Activated CD4-positive, alpha-beta T cell treated with anti-CD3 and anti-CD28 coated beads, Interleukin-2, amount 10 ng/mL, durations not matched to agents 24 days and 14 days (primary cell): ENCODE data around the gene GXYLT1. TPM values are rescaled to one million over a fixed set of nuclear protein-coding genes. Genes with fewer than 3 reads are reported as not detected.
A peak's percentile ranks its signal among the peaks of the same experiment; 100 is the strongest.
"Not testable (repeated sequence)": the region's sequence is repeated elsewhere in the genome, so short reads cannot be mapped to it uniquely, and the experiment has no call there.

Experiments
- DNase-seq: peaks from one replicate; pipeline ENCODE4 v3.0.0; 2022
- H3K27ac Mint-ChIP-seq: one replicate; pipeline ENCODE4 v1.8.0; 2022; ENCODE audit warnings: mild to moderate bottlenecking, mixed read lengths
- H3K27me3 Mint-ChIP-seq: one replicate; pipeline ENCODE4 v1.8.0; 2022; ENCODE audit warnings: mixed read lengths
- H3K36me3 Mint-ChIP-seq: one replicate; pipeline ENCODE4 v1.8.0; 2022; ENCODE audit warnings: low read depth, mild to moderate bottlenecking, mixed read lengths
- H3K4me1 Mint-ChIP-seq: one replicate; pipeline ENCODE4 v1.8.0; 2021; ENCODE audit warnings: mixed read lengths
- H3K4me3 Mint-ChIP-seq: one replicate; pipeline ENCODE4 v1.8.0; 2022; ENCODE audit warnings: mild to moderate bottlenecking, moderate library complexity, mixed read lengths
- H3K9me3 Mint-ChIP-seq: one replicate; pipeline ENCODE4 v1.8.0; 2021; ENCODE audit warnings: mixed read lengths
- intact Hi-C: fragments of 100-400 bp; cut with micrococcal nuclease; formaldehyde crosslinking; loops from one replicate; pipeline ENCODE4 v1.15.1; 2023
- total RNA-seq: library from RNA; stranded (reverse); gene quantifications from 2 replicates; pipeline ENCODE4 v1.2.3, GENCODE V29; 2022

The GXYLT1 gene
- total RNA-seq, 1 donor from 2014 or later: 10.5 TPM

GRCh38 chr12:42102720-42103119 is 42.0 kb downstream of the GXYLT1 start:
- Mint-ChIP-seq H3K27ac (no peak overlapping the region), H3K9me3 (no peaks in the 10 kb centered on the region), H3K4me3 (no peak overlapping the region), H3K36me3 (peaks cover 8% of the 10 kb centered on the region), H3K27me3 (no peaks in the 10 kb centered on the region), H3K4me1 (peaks cover 7% of the 10 kb centered on the region)
- no peak for DNase-seq
- intact Hi-C loops: no loop called here

- intact Hi-C loops: loop anchor here (2.0 to 5.0 kb wide), 2 partner anchors 138 to 227 kb away; partner anchors contain the start of genes PPHLN1, YAF2 and ZCRB1
- no peak for DNase-seq
- Mint-ChIP-seq H3K4me1 (peaks cover 27% of the 10 kb centered on the region), H3K27me3 (no peaks in the 10 kb centered on the region), H3K9me3 (no peaks in the 10 kb centered on the region), H3K36me3 (peaks cover 14% of the 10 kb centered on the region), H3K4me3 (no peak overlapping the region), H3K27ac (no peak overlapping the region)
Observed at GRCh38 chr12:42099433-42099832, 45.2 kb downstream of the GXYLT1 start.

GRCh38 chr12:42097971-42098370 is 46.7 kb downstream of the GXYLT1 start:
- DNase-seq: peak; percentile 71
- Mint-ChIP-seq H3K9me3 (no peaks in the 10 kb centered on the region), H3K4me1 (peaks cover 33% of the 10 kb centered on the region), H3K27ac (peak overlapping the region; percentile 86), H3K27me3 (no peaks in the 10 kb centered on the region), H3K36me3 (peaks cover 18% of the 10 kb centered on the region), H3K4me3 (peak overlapping the region; percentile 88)
- intact Hi-C loops: loop anchor here (1.0 to 5.0 kb wide), 3 partner anchors 46 to 229 kb away; partner anchors contain the start of genes GXYLT1, PPHLN1, YAF2 and ZCRB1

GRCh38 chr12:42094277-42094676 is 50.4 kb downstream of the GXYLT1 start:
- peak overlapping the region; percentile 6 for H3K27ac Mint-ChIP-seq
- peak overlapping the region; percentile 54 for H3K4me3 Mint-ChIP-seq
- DNase-seq: peak; percentile 68
- H3K9me3 Mint-ChIP-seq: no peaks in the 10 kb centered on the region
- intact Hi-C loops: no loop called here
- peaks cover 27% of the 10 kb centered on the region for H3K36me3 Mint-ChIP-seq
- H3K27me3 Mint-ChIP-seq: no peaks in the 10 kb centered on the region
- H3K4me1 Mint-ChIP-seq: peaks cover 41% of the 10 kb centered on the region

- H3K4me1 Mint-ChIP-seq: peaks cover 26% of the 10 kb centered on the region
- H3K36me3 Mint-ChIP-seq: peaks cover 22% of the 10 kb centered on the region
- peak overlapping the region; percentile 4 for H3K27ac Mint-ChIP-seq
- H3K9me3 Mint-ChIP-seq: no peaks in the 10 kb centered on the region
- no peaks in the 10 kb centered on the region for H3K27me3 Mint-ChIP-seq
- no peak overlapping the region for H3K4me3 Mint-ChIP-seq
- intact Hi-C loops: no loop called here
- DNase-seq: no peak
Observed at GRCh38 chr12:42091769-42092168, 52.9 kb downstream of the GXYLT1 start.

- Mint-ChIP-seq H3K27ac (no peak overlapping the region), H3K9me3 (no peaks in the 10 kb centered on the region), H3K36me3 (peaks cover 22% of the 10 kb centered on the region), H3K4me1 (peaks cover 22% of the 10 kb centered on the region), H3K27me3 (no peaks in the 10 kb centered on the region), H3K4me3 (no peak overlapping the region)
- intact Hi-C loops: no loop called here
- no peak for DNase-seq
Observed at GRCh38 chr12:42090899-42091298, 53.8 kb downstream of the GXYLT1 start.

- H3K9me3 Mint-ChIP-seq: no peaks in the 10 kb centered on the region
- no peak overlapping the region for H3K27ac Mint-ChIP-seq
- no peak overlapping the region for H3K4me3 Mint-ChIP-seq
- H3K27me3 Mint-ChIP-seq: no peaks in the 10 kb centered on the region
- peaks cover 2% of the 10 kb centered on the region for H3K4me1 Mint-ChIP-seq
- peaks cover 11% of the 10 kb centered on the region for H3K36me3 Mint-ChIP-seq
- intact Hi-C loops: no loop called here
- DNase-seq: no peak
Observed at GRCh38 chr12:42086031-42086430, 58.6 kb downstream of the GXYLT1 start.

GRCh38 chr12:42085594-42085993 is 59.1 kb downstream of the GXYLT1 start:
- H3K27ac Mint-ChIP-seq: no peak overlapping the region
- no peak for DNase-seq
- H3K4me1 Mint-ChIP-seq: peaks cover 2% of the 10 kb centered on the region
- no peaks in the 10 kb centered on the region for H3K9me3 Mint-ChIP-seq
- no peaks in the 10 kb centered on the region for H3K27me3 Mint-ChIP-seq
- no peak overlapping the region for H3K4me3 Mint-ChIP-seq
- intact Hi-C loops: no loop called here
- peaks cover 11% of the 10 kb centered on the region for H3K36me3 Mint-ChIP-seq

GRCh38 chr12:42084522-42084921 is 60.2 kb downstream of the GXYLT1 start:
- no peaks in the 10 kb centered on the region for H3K27me3 Mint-ChIP-seq
- H3K36me3 Mint-ChIP-seq: peaks cover 7% of the 10 kb centered on the region
- DNase-seq: no peak
- no peaks in the 10 kb centered on the region for H3K9me3 Mint-ChIP-seq
- H3K27ac Mint-ChIP-seq: no peak overlapping the region
- H3K4me3 Mint-ChIP-seq: no peak overlapping the region
- intact Hi-C loops: no loop called here
- peaks cover 2% of the 10 kb centered on the region for H3K4me1 Mint-ChIP-seq

- intact Hi-C loops: no loop called here
- no peak overlapping the region for H3K4me3 Mint-ChIP-seq
- no peaks in the 10 kb centered on the region for H3K27me3 Mint-ChIP-seq
- no peaks in the 10 kb centered on the region for H3K36me3 Mint-ChIP-seq
- H3K9me3 Mint-ChIP-seq: no peaks in the 10 kb centered on the region
- no peak overlapping the region for H3K27ac Mint-ChIP-seq
- H3K4me1 Mint-ChIP-seq: no peaks in the 10 kb centered on the region
- no peak for DNase-seq
Observed at GRCh38 chr12:42076976-42077375, 67.7 kb downstream of the GXYLT1 start.

- Mint-ChIP-seq H3K36me3 (no peaks in the 10 kb centered on the region), H3K4me1 (no peaks in the 10 kb centered on the region), H3K4me3 (no peak overlapping the region), H3K27ac (no peak overlapping the region), H3K9me3 (peaks cover 6% of the 10 kb centered on the region), H3K27me3 (no peaks in the 10 kb centered on the region)
- no peak for DNase-seq
- intact Hi-C loops: no loop called here
Observed at GRCh38 chr12:42070036-42070435, 74.6 kb downstream of the GXYLT1 start.

- H3K27me3 Mint-ChIP-seq: peaks cover 12% of the 10 kb centered on the region
- H3K9me3 Mint-ChIP-seq: peaks cover 4% of the 10 kb centered on the region
- H3K36me3 Mint-ChIP-seq: no peaks in the 10 kb centered on the region
- DNase-seq: no peak
- H3K27ac Mint-ChIP-seq: no peak overlapping the region
- no peaks in the 10 kb centered on the region for H3K4me1 Mint-ChIP-seq
- H3K4me3 Mint-ChIP-seq: no peak overlapping the region
- intact Hi-C loops: no loop called here
Observed at GRCh38 chr12:42059127-42059526, 85.5 kb downstream of the GXYLT1 start.

- H3K36me3 Mint-ChIP-seq: no peaks in the 10 kb centered on the region
- DNase-seq: no peak
- no peaks in the 10 kb centered on the region for H3K4me1 Mint-ChIP-seq
- H3K27me3 Mint-ChIP-seq: peaks cover 15% of the 10 kb centered on the region
- no peak overlapping the region for H3K27ac Mint-ChIP-seq
- intact Hi-C loops: no loop called here
- no peak overlapping the region for H3K4me3 Mint-ChIP-seq
- no peaks in the 10 kb centered on the region for H3K9me3 Mint-ChIP-seq
Observed at GRCh38 chr12:42056130-42056529, 88.5 kb downstream of the GXYLT1 start.

- H3K36me3 Mint-ChIP-seq: no peaks in the 10 kb centered on the region
- no peaks in the 10 kb centered on the region for H3K4me1 Mint-ChIP-seq
- H3K4me3 Mint-ChIP-seq: no peak overlapping the region
- intact Hi-C loops: no loop called here
- DNase-seq: no peak
- H3K27ac Mint-ChIP-seq: no peak overlapping the region
- H3K27me3 Mint-ChIP-seq: peaks cover 15% of the 10 kb centered on the region
- no peaks in the 10 kb centered on the region for H3K9me3 Mint-ChIP-seq
Observed at GRCh38 chr12:42053456-42053855, 91.2 kb downstream of the GXYLT1 start.

- intact Hi-C loops, H3K27ac Mint-ChIP-seq, H3K4me3 Mint-ChIP-seq, H3K9me3 Mint-ChIP-seq, H3K27me3 Mint-ChIP-seq, H3K4me1 Mint-ChIP-seq, H3K36me3 Mint-ChIP-seq, DNase-seq: not testable (repeated sequence)
Observed at GRCh38 chr12:42048980-42049379, 95.7 kb downstream of the GXYLT1 start.
